GM18517 (cell line): ENCODE results near the gene ACOXL.
A peak's percentile ranks its signal among the peaks of the same experiment; 100 is the strongest.

ENCODE experiments used
- ATAC-seq: cut with Tn5 transposase; IDR thresholded peaks from one replicate; pipeline ENCODE4 v1.9.1; 2021; ENCODE audit warnings: mild to moderate bottlenecking, moderate library complexity; ENCODE audit not compliant: unreplicated experiment

Gene ACOXL

DNA sequence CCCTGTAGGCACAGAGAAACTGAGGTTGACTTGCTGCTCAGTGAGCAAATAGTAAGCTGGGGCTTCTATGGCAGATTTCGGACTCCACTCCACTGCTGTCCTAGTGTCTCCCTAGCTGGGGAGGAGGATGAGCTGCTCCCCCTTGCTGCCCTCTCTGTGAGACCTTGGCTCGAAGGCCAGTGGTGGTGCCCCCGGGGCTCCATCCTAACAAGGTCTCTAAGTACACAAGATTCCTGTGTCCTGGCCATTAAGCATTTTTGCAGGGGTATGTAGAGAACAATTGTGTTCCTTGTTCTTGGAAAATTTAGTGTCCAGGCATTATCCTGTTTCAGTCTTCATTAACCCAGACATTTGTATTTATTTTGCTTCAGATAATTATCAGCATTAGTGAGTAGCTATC lies 367.0 kb downstream of the ACOXL start:
- ATAC-seq: no peak

DNA sequence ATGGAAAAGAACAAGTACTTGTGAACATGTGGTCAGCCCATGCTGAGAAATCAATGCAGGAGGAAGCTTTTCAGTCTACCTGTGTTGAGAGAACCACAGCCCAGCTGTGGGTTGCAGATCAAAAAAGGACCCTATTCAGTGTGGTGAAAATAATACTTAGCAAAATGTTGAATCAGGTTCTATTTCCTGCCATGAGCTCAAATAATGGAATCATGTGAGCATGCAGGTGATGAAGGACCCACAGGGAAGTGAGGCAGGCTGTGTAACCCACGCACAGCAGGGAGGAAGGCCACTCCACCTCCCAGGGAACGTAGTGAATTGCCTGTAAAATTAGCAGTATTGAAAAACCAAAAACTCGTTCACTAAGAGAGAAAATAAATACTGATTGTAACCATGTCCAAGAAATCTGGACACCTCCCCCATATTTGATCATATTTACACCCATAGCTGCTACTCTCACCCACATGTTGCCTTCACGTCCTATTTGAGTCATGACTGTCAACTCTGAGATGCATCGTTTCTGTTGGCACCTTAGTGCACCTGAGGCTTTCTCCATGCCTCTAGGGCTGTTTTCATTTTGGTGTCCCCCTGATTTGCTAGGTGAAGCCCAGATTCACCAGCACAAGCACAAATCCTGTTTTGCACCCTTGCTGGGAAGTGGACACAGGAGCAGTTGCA lies 367.9 kb downstream of the ACOXL start:
- ATAC-seq: peak; percentile 42

DNA sequence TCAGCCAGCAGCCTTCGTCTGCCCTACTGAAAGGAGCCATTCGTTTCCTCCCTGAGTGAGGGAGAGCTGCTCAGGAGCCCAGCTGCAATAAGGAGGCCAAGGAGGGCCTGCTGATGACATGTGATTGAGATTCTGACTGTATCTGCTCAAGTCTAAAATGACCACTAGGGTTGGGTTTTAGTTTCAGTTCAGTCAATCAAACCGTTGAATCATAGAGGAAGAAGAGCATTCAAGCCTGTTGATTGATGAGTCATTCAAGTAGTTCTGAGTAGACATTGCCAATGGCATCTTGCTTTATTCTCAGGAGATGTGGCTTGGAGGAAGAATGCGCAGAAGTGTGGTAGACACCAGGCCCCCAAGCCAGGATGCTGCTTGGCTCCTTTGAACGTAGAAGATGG lies 368.4 kb downstream of the ACOXL start:
- ATAC-seq: peak; percentile 84

DNA sequence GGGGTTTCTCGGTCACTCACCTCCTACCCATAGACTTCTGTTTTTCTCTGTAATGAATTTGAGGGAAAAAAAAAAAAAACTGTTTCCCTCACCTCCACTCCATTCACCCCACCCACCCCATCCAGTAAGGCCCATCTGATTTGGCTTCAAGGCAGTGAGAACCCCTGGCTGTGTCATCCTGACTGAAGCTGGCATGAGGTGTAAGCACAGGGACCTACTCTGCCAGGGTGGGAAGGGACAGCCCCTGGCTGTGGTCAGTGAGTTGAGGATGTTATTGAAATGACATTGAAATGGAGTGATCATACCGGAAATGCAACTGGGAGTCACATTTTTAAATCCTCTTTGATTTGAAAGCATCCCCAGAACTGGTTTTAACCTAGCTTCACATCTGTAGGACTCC lies 369.2 kb downstream of the ACOXL start:
- no peak for ATAC-seq

DNA sequence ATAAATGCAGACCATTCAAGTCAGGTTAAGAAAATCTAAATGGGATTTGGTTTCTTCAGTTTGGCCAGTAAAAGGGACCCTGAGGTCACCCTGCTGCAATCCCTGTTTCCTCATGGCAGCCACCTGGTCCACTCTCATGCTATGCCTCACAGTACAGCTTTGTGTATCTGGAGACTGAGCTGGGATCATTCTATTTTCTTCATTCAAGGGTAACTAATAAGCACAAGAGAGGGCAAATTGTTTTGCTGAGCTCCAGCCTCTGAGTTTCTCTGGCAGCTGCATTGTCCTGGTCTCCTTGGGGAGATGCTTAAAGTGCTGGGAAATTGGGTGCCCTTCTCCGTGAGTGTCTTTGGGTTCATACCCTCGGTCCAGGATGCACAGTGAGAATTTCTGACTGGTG lies 369.8 kb downstream of the ACOXL start:
- no peak for ATAC-seq

DNA sequence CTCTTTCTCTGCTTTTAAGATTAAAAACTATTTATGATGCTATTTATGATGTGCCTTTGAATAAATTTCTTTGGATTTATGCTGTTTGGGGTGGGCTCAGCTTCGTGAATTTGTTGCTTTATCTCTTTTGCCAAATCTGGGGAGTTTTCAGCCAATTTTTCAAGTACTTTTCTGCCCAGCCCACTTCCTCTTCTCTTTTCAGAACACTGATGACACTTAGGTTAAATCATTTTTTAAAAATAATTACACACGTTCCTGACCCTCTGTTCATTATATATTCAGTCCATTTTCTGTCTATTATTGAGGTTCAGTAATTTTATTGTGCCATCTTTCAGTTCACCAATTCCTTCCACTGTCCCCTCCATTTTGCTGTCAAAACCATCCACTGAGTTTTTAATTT lies 373.6 kb downstream of the ACOXL start:
- ATAC-seq: no peak

DNA sequence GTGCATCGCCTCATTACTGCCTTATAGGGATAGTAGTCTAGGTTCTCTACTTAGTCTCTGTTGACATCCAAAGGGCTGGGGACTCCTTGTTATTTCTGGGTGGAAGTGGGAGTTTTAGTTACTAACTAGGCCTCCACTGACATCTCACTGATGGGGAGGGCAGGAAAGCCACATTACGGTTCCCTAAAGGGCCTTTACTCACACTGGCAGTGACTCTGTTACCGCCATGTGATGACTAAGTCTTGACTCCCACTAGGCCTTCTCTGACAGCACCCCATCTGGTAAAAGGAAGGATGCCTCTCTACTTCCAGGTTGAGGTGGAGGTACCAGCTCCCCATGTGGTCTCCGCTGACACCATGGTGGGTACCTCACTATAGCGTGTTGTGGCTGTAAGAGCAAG lies 374.3 kb downstream of the ACOXL start:
- ATAC-seq: no peak

DNA sequence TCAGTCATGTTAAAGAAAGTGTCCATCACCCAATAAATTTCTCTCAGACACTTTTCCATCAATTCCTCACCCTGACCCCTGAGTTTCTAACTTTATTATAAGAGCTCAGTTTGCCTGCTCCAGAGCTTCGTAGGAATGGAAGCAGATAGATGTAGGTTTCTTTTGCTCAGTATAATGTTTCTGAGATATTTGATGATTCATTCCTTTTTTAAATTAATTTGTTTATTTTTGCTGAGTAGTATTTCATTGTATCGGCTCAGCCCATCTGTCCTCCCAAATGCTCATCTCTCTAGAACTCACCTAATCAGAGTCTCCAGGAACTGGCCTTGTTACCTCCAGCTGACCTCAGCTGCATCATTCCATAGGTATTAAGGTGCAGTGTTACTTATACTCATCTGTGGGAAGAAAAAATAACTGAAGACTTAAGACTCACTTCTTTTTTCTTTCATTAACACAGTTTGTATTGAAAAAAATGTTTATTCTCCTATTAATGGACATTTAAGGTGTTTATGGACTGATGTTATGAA lies 376.4 kb downstream of the ACOXL start:
- ATAC-seq: no peak

DNA sequence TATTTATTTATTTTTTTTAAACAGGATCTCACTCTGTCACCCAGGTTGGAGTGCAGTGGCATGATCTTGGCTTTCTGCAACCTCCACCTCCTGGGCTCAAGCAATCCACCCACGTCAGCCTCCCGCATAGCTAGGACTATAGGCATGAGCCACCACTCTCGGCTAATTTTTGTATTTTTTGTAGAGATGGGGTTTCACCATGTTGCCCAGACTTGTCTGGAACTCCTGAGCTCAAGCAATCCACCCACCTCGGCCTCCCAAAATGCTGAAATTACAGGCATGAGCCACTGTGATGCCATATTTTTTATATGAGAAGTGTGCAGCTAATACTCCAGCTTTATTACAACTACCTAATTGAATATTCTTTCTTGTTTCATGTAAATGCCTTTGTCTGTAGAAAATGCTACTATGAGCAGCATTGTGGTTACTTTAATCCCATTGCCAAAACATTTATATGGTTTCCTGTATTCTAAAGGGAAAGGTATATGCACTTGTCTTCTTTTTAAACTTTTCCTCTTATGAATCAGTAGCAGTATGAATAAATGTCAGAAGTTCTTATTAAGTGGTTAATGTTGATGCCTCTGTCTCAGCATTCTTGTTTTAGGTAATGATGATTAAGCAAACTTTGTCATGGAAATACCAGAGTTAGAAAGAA lies 378.9 kb downstream of the ACOXL start:
- ATAC-seq: no peak

DNA sequence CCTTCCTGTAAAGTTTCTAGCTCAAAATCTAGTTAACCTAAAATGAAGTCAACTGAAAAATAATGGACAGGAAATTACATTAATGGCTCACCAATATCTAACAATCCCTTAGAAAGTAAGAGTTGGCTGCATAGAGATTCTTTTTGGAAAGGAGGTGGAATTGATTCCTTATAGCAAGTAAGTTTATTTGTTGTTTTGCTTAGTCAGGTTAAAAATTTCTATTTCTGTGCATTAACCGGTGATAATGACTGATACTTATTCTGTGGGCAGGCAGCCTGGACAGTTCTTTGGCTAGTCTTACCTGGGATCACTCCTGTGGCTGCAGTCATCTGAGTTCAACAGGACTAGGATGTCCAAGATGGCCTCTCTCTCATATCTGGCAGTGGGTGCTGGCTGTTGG lies 381.5 kb downstream of the ACOXL start:
- ATAC-seq: no peak

DNA sequence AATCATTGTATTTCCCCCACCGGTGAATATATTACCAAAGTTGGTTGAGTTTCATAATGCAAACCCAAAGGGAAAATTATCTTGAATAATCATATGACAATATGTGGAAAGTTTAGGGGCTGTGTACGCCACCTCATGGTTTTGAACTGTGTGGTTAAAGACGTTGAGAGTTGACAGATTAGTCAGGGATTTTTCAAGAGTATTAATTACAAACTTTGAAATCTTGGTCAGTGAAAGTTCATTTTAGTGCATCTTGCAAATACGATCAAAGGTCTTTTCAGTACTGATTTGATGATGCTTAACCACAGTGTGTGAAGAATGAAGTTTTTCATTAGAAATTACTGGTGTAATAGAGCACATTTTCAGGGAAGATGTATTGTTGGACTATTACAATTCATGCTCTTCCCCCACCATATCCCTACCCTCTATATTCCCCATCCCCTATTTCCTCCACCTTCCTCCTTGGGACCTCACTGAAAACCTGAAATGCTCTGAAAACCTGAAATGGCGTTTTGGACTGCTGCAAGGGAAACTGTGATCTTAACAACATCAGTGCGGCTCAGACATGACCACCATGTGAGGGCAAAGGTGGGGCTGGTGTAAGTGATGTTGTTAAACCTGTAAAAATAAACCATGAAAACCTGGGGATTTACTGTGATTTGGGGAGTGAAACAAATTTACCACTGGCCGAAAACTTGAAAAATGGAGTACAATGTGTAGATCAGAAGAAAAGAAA lies 383.8 kb downstream of the ACOXL start:
- ATAC-seq: no peak

DNA sequence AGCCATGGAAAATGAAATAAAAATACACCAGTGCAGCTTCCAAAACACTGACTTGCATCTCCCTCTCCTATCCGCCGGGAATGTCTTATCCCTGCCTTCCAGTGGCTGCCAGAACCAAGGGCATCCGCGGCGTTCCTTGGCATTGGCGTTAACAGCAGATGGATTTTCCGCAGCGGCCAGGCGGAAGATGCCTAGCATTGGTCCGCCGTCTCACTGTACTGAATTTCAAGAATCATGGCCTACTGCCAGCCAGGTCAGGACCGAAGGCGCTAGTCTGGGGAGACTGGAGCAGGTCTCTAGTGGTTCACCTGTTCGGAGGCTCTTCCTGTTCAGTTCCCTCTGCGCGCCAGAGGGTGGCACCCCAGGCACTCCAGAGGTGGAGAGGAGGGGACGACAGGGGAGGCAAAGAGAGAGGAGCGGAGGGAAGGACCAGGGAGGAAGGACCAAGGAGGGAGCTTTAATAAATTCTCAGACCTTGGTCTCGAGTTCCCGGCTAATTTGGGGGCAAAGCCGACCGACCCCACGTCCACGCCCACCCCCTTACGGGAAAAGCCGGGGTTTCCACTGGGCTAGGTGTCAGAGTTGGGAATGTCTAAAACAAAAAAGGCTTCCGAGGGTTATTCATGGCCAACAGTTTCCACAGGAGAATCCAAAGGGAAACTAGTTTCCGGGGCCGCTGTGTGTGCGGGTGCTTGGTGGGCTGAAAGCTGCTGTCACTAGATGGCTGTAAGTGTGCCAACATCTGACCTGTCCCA lies 384.6 kb downstream of the ACOXL start:
- ATAC-seq: no peak

DNA sequence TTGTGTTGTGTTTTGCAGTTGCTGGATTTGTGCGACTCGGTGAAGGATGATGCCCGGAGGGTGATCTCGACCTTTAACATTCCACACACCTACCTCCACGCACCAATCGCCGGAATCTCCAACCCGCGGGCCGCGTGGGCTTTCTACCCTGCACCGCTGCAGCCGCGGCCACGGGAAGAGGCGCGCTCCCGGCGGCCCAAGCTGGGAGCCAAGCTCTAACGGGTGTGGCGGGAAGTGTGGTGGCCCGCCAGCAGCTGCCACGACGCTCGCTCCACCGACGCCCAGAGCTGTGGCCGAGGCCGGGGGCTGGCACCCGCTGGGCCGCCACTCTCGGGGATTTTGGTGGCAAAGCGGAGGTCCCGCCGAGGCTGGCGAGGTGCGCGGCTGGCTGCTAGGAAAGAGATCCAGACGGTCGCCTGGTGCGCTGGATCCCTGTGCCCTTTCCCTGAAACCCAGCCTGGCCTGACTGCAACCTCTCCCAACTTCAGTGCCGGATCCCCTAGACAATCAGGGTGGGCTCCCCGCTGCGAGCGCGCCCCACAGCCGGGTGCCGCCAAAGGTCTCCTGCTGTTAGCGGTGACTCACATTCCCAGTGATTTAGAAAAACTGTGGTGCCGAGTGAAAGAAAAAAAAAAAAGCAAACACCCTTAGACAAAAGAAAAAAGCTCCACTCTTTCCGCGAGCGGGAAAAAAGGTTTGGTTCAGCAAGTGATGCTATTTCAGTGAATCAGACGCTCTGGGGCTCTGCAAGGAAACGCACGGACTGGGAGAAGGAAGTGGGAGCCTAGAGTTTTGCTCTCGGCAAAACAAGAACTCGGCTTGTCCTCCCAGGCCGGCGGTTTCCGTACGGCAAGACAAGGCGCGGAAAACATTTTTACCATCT lies 385.5 kb downstream of the ACOXL start:
- no peak for ATAC-seq

DNA sequence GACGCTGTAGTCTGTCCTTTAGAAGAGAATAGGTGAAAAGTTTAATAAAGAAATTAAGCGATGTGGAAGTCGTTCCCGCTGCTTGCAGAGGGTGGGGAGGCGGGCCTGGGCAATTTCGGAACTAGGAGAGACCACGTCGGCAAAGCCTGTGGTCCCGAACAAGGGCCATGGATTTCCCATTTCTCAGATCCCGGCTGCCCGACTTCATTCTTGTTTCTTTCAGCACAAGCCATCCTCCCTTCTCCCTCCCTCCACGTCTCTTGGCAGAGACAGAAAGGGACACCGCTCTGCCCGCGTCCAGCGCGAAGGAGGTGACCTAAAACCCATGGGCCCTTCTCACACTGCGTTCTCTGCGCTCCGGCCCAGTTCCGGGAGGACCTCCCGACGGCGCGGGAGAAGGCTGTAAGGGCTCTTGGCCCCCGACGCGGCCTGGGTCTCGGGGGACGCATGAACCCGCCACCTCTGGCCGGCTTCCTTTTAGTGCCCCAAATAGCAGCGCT lies 386.2 kb downstream of the ACOXL start:
- no peak for ATAC-seq

DNA sequence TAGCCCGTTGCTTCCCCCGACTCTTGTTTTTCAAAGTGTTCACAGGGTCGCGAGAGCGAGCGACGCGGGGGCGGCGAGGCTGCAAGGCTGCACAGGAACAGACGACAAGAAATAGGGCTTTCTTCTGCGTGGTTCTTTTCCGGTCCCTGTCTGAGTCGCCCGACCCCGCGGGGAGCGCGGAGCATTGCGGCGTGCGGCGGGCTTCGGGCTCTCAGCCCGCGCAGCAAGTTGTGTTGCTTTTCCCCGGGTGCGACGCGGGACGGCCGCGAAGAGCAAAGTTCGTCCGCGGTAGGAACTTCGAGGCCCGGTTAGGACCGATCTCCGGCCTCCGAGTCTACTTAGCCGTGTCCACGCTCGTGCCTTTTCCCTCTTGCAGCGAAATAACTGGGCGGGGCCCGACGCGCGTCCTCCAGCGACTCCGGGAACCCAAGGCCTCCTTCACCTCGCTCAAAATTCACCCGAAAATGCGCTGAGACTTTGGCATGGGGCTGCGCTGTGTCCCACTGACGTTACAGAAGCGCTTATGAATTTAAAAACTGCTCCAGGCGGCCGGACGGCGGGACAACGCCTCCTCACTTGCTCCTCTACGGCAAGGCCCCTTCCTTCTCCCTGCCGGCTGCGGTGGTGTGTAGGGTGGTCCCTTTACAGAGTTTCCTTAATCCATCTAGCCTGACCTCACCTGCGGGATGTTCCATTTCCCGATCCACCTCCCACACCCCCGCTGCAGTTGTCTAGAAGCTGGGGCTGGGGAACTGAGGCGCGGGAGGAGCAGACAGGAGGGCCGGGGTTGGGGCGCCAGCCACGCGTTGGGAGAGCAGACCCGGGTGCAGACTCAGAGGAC lies 386.8 kb downstream of the ACOXL start:
- ATAC-seq: no peak

DNA sequence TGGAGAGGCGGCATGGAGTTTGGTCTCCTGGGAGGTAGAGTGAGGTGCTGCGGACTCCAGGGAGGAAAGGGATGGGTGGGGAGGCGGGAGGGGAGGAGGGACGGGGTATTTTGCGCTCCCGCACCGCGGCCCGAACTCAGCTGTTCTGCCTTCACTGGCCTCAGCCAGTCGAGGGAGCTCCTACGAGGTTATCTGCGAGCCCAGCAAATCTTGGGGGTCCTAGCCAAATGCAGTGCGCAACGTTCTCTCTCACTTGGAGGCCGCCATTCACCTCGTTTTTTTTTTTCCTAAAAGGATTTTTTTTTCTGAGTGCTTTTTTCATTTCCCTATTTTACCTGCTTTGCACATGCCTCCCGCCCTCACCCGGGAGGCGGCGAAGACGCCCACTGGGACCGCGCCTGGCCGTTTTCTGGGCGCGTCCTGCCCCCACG lies 387.5 kb downstream of the ACOXL start:
- ATAC-seq: no peak

DNA sequence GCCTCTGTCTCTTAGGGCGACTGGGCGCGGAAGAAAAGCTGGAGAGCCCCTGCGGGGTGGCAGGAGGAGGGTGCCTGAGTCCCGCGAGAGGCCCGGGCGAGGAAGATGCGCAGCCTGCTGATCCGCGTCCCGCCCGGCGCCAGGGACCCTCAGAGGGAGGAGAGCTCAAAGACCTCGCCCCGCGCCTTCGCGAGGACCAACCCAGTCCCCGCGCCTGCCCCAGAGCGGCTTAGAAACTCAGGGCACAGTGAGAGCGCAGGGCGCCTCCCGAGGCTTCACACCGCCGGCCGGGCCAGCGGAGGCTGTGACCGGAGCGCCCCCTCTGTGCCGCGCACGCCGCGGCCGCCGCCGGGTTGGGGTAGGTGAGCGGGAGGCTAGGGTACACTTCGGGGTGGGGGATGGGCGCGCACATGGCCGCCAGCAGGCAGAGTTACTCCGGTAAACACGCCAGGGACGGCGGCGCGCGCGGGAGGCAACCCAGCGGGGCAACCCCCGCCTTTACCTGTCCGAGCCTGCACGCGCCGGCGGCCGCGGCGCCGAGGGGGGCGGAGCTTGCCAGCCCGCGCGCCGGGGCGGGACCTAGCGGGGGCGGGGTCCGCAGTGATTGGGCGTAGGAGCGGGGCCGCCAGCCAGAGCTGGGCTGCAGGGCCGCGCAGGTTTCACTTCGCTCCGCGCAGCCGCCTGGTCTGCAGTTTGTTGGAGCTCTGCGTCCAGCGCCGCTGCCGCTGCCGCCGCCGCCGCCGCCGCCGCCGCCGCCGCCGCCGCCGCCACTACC lies 388.1 kb downstream of the ACOXL start, which contains the start of gene BCL2L11:
BCL2L11 (plus strand) TSS at position 662 of the 775 bp plus-strand sequence. CDS start 2,832 bp downstream, outside the sequence.
- peak; percentile 47 for ATAC-seq
